ENCODE data around the gene AFDN.

AFDN gene

DNA sequence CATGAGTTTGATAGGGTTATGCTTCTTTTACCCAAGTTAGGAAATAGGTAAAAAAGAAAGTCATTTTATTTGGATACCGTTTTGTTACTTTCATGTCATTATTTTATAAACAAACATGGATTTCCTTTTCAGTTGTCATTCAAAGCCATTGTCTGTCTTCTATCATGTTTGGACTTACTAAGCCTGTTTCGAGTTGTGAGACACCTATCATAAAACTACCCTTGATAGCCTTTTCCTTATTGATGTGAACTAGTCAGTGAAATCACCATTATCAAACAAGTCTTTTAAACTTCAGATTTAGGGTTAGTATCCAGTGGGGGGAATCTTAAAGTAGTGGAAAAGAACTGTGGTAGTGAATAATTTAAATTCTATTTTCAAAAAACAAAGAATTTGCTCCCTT, 85.8 kb downstream of the AFDN start:
- DNase-seq: no peak

DNA sequence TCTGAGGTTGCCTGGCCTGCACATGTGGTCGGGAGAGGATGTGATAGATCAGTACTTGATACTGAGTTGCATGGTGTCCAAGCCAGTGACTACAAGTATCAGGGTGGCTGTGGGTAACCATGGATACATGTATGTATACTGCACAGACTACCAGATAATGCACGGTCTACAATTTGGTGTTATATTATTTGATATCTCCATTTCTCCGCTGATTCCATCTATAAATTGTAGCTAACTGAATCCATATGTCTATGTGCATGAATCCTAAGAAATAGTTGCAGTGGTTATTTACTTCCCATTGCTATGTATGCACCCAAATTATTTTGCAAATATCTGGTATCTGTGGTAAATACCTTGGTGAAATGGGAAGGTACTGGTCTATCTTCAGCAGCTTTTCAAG, 87.0 kb downstream of the AFDN start:
- DNase-seq: no peak

DNA sequence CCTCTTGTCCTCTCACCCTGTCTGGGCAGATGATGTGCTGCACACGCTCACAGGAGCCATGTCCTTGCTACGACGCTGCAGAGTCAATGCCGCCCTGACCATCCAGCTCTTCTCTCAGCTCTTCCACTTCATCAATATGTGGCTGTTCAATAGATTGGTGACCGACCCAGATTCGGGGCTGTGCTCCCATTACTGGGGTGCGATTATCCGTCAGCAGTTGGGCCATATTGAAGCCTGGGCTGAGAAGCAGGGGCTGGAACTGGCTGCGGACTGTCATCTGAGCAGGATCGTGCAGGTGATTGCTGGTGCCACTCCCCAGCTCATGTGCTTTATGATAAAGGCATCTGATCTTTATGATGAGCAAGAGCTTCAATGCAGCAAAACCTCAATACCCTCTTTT, 88.4 kb downstream of the AFDN start:
- no peak for DNase-seq

DNA sequence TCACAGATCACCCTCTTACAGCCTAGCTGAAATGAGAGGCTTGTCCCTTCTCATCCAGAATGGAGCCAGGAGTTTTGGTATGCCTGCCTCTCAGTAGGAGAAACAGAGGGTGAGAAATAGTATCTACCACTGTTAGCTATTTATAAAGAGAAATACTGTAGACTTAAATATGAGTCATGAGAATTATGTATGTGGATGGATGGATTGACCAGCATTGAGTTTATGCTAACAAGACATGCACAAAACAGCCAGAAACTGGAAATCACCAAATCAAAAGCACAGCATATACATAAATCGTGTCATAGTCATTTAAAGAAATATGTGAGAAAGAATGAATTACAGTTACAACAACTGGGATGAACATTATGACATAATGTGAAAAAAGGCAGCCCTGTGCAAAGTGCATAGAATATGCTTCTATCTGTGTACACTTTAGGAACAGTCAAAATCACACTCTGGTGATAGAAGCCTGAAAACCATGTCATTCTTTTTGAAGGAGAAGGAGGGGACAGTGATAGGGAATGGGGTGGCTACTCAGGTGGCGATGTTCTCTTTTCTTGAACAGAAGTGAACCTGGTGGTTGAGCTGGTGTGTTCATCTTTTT, 90.9 kb downstream of the AFDN start:
- no peak for DNase-seq

DNA sequence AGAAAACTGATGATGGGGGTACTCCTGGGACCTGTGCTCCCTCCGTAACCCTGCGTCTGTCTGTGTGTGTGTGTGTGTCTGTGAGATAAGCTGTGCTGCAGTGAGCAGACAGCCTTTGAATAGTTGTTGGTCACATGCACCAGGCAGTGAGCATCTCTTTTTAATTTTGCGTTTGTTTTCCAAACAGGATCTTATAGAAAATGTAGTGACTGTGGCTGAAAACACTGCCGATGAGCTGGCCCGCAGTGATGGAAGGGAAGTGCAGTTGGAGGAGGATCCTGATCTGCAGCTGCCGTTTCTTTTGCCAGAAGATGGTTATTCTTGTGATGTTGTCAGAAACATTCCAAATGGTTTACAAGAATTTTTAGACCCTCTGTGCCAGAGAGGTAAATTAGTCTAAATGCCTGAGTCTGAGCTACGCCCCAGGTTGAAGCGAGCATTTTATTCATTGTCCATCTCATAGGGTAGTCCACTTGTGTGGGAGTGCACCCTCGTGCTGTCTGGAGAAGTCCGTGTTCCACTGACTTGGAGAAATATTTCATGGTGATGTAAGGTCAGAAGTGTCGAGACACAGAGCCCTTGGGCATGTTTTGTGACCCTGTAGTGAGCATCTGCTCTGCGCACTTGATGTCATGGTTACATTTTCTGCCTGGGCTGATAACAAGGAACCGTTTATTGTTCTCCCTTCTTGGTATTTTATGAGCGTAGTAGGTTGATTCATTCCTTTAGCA, 92.0 kb downstream of the AFDN start:
- DNase-seq: no peak

DNA sequence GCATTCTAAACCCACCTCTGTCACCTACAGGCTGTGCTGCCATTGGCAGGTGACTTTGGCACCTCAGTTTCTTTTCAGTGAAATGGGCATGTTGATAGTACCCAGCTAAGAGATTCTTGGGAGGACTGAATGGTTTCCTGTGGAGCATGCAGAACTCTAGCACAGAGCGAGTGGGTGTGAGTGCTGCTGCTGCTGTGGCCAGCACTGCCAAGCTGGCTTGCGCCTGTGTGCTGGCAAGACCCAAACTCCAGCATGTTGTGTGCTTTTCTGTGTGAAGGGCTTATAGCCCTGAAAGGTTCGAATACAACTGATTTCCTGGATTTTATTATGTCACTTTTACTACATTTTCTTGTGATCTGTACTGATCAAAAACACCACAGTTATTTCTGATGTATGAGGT, 92.6 kb downstream of the AFDN start:
- peak in 6 of 56 donors; percentile 10 to 31 (median 16) for DNase-seq

DNA sequence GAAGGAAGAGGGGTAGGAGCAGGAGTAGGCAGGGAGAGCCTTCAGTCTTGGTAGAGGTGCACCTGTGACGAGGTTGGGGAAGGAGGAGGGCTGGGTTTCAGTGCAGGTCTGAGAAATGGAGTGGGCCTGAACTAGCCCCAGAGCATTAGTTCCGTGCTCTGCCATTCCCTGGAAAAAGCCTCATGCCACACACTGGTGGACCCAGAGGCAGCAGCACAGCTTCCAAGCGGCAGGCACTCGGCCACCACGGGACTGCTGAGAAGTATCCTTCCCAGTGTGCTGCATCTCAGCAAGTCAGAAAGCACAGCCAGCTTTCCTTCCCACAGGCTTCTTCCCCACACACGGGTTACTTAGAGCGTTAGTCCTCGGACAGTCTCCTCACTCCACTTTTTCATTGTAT, 93.5 kb downstream of the AFDN start:
- peak in 9 of 56 donors; percentile 11 to 39 (median 26) for DNase-seq

DNA sequence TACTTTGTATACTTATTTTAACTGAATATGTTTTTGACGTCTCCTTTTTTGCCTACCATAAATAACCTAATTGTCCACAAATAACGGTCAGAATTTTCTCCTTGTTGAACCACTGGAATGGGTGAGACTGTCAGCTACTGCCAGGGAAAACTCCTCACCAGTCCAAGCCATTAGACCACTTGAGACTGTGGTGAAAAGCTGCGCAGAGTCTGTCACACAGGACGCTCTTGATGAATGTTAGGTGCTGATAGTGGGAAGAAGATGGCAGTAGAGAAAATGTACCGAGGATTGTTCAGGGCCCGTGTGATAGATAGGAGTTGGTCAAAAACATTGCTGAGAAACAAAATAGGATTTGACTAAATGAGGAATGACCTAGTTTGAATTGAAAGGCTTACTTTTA, 95.1 kb downstream of the AFDN start:
- peak in 1 of 56 donors; percentile 31 for DNase-seq

DNA sequence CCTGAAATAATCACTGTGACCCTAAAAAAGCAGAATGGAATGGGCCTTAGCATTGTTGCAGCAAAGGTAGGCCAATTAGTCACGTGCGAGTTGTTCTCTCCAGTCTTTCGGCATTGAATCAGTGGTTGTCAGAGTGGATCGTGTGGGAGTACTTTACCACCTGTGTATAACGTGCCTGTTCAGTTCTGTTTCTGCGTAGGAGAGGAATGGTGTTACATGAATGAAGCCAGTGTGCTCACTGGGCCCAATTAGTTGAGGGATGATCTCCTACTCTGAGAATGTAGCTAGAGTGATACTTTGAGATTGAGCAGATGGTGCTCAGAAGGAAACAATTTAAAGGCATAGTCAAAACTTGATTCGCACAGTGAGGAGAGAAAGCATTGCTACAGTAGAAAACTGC, 98.3 kb downstream of the AFDN start:
- DNase-seq: peak in 1 of 56 donors; percentile 12

DNA sequence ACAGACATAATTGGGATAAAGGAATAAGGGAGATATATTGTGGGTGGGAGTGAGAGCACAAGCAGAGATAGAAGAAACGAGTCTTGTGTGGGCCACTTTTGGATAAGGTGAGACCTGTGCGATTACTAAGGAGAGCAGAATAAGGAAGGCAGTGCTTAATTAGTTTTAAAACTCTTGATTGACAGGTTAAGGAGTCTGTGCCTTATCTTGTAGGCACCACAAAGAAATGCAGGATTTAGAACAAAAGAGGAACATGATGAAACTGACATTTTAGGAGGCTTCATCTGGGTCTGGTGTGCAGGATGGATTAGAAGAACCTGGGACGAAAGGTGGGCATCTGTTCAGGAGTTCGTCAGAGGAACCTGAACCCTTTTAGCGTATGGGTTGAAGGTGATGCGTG, 100.5 kb downstream of the AFDN start:
- DNase-seq: no peak

DNA sequence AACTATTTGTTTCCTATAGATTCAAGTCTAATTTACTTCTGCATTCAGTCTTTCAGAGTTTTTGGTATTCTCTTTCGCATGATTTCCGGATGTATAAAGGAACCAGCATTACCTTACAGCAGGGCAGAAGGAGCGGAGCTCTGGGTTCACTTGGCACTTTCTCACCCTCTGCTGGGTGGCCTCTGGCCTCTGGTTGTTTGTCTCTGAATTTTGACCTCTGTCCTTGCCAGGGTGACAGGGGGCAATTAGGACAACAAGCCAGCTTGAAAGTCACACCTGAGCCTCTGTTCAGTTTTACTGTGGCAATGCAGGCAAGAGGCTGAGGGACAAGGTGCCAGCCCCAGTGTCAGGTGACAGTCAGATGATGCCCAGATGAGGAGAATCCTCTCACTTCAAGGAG, 101.4 kb downstream of the AFDN start:
- no peak for DNase-seq

DNA sequence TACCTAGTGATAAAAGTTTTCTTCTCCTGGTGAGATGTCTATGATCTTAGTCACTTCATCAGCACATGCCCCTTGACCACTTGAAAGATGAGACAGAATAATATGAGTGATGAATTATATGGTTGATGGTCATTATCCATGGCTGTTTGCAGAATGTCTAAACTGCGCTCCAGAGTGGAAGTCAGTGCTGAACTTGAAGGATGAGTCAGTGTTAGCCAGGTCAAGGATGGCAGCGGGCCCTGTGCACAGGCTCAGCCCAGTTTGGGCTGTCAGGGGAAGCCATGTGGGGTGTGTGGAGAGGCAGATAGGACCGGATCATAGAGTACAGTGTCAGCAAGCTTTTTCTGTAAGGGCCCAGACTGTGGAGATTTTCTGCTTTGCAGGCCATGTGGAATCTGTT, 103.6 kb downstream of the AFDN start:
- DNase-seq: no peak

DNA sequence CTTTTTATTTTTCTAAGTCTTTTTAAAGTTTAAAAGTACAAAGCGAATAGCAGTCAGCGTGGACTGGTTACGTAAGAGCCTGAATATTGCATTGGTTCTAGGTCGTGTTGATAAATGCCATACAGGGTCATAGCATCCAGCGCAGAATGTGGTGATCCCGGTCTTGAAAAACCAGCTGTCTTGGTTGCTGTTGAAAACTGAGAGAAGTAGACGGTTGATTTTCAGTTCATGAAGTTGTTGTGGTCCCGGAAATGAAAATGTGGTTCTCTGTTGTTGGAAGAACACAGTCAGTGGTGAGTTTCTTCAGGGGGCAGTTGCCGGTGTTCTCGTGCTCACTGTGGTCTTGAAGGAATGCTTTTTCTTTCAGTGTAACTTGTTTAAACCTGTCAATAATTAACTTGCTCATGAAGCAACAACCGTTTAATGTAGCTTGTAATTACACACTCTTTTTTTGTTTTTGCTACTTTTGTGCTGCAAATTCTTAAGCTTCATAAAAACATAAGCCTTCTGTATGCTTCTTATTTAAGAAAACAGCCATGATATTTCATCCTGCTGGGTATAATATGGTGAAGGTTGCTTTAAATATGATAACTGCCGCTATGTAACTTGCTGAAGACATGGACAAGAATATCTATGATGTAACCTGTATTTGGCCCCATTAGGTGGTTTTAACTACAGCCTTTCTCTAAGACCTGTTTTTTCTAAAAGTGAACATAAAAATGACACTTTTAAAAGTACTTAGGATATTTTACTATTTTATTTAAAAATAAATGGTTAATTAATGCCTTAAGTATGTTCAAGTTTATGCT, 106.0 kb downstream of the AFDN start:
- DNase-seq: no peak

DNA sequence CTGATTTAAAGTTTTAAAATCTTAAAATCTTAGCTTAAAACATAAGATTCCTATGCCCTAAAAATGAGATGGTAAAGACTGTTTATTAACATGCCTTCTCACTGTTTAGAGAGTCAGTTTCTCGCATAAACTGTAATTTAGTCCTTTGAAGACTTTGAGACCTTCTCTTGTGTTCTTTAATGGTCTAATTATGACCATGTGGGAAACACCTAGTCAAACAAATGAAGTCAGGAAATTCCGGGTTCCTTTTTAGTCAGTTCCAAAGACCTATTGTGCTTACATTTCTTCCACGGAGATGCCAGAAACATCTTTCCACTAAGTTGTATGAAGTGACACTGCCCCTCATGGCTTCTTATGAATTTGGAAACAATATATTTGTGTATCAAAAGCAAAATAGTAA, 106.6 kb downstream of the AFDN start:
- no peak for DNase-seq

DNA sequence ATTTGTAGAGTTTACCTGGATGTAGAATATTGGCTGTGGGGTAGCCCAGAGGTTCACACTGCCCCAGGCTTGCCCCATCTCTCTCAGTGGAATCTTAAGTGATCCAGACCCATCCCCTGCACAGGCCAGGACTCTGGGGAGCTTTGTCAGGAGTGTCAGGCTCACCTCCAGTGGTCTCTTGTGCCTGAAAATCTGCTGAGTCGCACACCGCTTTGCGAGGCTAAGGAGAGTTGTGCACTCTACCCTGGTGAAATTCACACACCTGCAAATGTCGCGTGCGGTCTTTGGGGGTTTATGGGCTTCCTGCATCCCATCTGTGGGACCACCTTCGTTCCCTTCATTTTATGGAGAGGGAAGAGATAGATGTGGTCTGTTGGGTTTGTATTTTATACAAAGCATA, 107.1 kb downstream of the AFDN start:
- no peak for DNase-seq

DNA sequence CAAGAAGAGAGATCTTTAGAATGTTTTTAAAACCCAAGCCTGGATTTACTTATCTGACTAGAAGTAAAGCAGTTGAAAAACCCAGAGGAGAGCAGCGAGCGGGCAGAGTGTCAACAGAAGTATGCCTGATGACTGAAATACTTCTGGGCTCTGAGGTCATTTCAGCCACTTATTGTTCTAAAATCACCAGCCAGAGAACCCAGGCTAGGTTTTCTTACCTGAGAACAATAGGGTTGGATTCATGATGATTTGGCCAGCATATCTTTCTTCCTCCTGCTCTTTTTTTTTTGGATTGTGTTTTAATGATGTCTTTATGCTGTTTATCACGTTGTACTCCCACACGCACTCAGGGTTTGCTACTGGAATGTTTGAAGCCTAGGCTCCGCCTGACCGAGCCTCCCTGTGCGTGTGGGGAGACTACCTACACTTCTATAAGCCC, 107.7 kb downstream of the AFDN start:
- no peak for DNase-seq

DNA sequence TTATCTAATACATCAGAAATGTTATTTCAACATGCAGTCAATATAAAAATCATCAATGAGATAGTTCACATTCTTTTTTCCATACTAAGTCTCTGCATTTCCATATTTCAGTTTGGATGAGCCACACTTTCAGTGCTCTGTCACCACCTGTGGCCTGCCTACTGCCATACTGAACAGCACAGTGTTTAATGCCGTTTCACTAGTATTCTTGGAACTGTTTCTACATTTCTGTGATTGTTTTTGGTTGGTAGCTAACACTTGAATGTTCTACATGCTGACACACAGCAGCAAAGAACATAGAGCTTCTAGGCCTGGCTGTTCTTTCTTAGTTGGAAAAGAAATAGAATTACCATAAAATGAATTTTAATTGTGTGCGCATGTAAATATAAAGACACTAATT, 109.3 kb downstream of the AFDN start:
- DNase-seq: no peak

DNA sequence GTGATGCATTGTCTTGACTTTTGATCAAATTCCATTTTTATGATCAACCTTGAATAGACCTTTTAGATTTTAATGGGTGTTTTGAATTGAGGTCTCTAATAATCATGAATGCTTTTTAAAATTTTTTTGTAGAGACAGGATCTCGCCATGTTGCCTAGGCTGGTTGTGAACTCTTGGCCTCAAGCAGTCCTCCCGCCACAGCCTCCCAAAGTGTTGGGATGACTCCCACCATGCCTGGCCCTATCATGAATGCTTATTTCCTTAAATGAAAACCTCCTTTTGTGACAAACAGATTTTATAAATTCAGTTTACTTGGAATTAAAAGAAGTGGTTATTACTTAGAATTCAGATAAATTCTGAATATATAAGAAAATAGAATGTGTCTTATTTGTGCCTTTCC, 110.6 kb downstream of the AFDN start:
- DNase-seq: no peak

DNA sequence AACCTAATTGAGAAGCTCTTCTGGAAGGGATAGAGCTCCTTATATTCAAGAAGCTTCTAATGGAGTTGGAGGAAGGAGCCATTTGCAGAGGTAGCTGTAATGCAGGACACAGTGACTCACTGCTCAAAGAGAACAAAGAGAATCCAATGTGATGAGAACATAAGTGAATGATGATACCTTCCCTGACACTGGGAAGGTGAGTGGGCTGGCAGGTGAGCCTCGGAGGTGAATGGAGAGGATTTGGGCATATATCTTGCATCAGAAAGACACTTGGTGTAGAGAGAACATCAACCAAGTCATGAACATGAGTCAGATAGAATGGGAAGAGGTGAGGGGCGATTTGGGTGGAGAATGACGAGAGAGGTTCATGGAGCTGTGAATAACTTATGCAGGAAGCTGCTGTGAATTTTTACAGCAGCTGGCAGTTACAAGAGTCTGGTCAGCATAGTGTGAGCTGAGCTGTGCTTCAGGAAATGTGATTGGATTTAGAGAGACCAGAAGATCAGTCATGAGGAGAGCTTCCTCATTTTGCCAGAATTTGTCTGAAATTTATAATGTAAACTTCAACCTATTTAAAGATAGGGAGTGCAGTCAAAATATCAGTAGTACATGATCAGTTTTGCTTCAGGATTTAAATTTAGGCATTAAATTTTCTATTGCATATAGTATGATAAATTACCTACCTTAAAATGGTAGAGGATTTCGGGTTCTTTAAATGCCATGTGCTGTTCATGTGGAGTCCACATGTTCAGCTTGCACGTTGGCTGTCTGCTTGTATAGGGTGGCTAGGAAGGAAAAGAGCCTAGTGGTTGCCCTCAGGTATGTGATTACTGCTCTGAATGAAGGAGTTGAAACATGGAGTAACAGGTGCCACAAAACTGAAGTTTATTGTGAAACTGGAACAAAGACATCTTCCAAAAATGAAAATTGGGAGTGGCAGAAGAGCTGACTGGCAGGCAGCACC, 111.5 kb downstream of the AFDN start:
- peak in 9 of 56 donors; percentile 19 to 63 (median 34) for DNase-seq

DNA sequence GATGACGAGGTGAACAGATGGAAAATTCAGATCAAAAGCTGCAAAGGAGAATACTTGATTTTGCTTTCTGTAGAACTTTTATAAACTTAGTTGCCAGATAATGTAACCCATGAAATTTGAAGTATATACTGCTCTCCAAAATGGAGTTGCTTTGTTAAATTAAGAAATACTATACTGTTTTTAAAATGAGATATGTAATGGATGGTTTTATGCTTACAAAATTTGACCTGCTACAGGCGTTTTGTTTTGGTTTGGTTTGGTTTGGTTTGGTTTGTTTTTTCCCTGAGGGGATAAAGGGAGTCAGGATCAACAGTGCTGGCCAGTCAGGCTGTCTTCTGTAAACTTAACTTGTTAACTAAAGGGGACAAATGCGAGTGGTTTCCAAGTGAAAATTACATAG, 115.1 kb downstream of the AFDN start:
- DNase-seq: no peak

DNA sequence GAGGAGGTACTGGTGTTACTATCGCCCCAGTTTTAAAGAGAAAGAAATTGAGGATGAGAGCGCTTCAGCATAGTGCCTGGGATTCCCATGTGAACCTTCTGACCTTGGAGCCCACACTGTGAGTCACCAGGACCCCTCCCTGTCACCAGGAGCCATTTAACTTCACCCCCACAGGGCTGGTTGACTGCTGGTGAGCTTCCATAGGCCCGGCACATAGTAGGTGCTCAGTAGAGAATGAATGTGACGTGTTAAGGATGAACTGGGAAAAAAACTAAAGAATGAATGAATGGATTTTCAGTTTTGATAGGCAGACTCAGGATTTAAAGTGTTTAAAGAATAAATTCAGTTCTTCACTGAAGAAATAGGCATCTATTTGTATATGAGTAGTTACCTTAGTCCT, 117.4 kb downstream of the AFDN start:
- no peak for DNase-seq

Measured in nucleus accumbens (tissue), 56 donors.